Activated CD4-positive, CD25-positive, alpha-beta regulatory T cell (primary cell): ENCODE results near the gene CBX1.

Experiments used
- DNase-seq, 4 experiments: peaks; one replicate each; lab custom pipeline; 2025; lab: John Stamatoyannopoulos, UW

The CBX1 gene

DNA sequence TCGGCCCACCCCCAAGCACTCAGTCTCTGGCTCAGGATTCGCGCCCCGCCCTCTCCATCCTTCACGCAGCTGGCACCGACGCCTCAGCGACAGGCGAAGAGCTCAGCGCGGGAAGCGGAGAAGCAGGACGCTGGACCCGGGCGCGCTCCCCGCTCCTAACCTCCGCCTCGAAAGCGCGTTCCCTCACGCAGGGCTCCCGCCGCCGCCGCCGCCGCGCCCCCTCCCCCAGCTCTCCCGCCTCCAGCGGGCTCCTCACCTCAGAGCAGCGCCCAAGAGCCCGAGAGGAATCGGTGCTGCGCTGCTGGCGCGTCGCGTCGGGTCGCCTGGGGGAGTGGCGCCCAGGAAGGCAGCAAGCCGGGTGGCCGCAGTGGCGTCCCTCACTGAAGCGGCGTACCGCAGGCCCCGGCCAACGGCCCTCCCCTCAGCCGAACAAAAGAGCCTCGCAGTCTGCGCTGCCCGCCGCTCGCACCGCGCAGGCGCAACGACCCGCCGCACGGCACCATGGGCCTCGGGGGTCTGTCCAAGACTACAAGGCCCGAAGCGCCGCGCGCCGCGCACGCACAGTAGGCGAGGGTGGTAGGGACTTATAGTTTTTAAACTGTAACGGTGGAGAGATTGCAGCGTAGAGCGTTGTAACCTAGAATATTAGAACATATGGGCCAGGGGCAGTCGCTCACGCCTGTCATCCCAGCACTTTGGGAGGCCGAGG, at the start of gene CBX1:
Gene CBX1, minus strand, starts transcription at position 467 of the 709 bp plus-strand sequence. CDS start 24,474 bp downstream, outside the sequence.
- peak; percentile 83 to 92 (median 90) for DNase-seq

- no peak for DNase-seq
These were observed 49.3 kb upstream of the CBX1 start for GRCh38 chr17:48150597-48151001.

DNA sequence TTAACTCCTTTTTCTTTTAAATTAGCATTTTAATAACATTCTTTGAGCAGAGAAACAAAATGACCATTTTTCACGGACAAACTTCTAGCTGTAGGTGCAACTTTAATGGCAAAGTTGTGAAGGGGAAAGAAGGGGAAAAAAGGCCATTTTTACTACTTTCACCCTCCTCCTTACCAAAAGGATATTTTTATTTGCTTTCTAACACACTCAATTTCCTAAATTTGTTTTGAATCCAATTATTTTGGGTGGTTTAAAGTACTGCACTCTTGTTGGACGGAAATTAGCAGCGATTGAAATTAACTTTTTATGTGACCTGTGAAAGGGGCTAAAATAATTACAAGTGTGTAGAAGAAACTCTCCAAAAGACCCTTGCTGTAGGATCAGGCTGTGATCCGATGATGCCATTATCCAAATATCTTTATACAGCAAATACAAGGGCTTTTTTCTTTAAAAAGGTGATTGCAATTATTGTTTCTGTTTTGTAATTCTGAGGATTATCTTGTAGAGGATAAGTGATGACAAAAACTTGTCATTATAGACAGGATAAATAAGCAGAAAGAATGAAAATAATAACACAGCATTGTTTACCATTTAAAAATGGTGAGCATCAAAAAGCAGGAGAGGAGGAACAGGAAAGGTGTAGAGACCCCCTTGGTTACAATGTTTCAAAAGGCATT, 48.6 kb upstream of the CBX1 start:
- DNase-seq: no peak

DNA sequence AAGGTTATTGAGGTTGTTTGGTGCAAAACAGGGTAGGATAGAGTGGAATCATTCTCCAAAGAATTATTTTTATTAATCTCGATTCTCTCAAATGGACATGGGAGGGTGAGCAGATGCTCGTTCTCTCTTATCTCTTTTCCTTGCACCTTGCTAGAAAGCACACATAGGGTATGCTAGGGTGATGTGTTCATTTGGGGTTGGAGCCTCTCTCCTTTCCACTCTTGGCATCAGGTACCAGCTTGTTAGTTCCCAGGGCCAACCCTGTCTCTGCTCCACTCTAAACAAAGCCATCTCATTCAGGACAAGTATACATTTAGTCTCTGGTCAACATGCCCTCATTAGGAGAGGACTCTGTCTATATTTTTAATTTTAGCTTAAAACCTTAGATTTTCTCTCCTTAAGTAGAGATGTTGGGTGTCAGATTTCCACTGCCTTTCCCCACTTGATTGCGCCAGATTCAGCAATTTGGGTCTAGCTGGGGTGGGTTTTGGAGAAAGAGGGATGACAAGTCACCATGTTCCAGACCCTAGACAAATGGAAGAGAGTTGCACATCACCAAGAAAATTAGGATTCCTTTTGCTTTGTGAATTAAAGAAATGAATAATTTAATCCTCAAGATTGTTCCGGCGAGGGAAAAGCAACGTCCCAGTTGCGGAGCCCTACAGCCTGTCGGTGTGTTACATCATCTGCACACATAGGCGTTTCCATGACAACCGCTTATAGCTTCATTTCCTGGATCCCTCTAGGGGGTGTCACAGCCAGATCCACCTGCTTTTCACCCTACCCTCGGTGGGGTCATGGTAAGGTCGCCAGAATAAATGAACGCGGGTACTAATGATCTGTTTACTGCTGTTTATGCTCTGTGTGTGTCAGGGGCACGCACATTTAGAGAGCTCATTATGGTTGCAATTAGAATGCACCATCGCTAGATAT, 47.8 kb upstream of the CBX1 start:
- DNase-seq: no peak

DNA sequence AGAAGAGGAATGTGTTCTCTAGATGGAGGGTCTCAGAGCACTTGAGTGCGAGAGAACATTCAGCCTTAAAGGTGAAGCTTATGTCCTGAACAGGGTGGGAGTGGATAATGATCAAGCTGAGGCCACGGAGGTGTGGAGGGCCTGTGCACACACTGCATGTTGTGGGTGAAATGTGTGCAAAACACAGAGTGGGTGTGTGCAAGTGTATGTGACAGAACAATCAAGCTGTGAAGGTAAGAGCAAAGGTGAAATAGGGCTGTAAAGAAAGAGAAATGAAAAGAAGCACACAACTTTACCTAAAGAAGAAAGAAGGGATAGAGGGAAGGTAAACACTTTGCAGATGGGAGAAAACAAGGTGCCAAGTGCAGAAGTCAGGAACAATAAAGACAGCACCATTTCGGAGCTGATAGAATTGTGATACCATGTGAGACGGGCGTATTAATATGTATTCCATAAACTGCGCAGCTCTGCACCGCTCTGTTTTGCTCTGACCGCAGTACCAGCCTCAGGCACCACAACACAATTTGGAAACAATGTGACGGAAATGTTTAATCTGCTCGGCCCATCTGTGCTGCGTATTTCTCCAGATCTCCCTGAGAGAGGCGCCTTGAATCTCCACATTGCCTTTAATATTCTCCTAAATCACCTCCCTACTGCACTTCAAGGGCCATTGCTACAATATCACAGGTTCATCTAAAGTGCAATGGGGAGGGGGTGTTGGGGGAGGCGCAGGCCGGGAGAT, 46.9 kb upstream of the CBX1 start:
- no peak for DNase-seq

GRCh38 chr17:48144976-48145798, 43.9 kb upstream of the CBX1 start:
- DNase-seq: no peak

GRCh38 chr17:48144231-48144630, 43.0 kb upstream of the CBX1 start:
- no peak for DNase-seq

GRCh38 chr17:48143629-48144028, 42.4 kb upstream of the CBX1 start:
- no peak for DNase-seq

GRCh38 chr17:48139944-48140343, 38.7 kb upstream of the CBX1 start:
- no peak for DNase-seq

- no peak for DNase-seq
These were observed 36.4 kb upstream of the CBX1 start for GRCh38 chr17:48137656-48138055.

DNA sequence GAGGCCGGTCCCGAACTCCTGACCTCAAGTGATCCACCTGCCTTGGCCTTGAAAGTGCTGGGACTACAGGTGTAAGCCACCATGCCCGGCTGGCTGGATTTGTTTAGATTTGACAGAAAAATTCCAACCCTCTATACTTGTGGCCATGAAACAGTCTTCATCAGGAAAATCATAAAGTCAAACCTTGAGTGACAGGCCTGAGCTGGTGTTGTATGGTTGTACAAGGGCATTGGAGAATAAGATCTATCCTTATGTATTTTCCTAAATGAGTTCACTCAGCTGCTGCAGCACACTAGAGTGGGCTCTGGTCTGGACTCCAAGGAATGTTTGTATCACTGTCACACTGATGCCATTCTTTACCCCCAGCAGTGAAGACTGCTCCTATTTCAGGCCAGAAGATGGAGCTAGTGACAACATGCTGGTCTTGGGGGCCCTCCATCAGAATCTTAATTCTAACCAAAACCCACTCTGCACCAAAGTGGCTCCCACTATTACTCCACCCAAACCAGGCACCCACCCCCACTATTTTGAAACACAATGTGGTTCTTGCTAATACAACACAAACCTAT, 33.7 kb upstream of the CBX1 start:
- no peak for DNase-seq

GRCh38 chr17:48132385-48132784, 31.1 kb upstream of the CBX1 start:
- DNase-seq: no peak

DNA sequence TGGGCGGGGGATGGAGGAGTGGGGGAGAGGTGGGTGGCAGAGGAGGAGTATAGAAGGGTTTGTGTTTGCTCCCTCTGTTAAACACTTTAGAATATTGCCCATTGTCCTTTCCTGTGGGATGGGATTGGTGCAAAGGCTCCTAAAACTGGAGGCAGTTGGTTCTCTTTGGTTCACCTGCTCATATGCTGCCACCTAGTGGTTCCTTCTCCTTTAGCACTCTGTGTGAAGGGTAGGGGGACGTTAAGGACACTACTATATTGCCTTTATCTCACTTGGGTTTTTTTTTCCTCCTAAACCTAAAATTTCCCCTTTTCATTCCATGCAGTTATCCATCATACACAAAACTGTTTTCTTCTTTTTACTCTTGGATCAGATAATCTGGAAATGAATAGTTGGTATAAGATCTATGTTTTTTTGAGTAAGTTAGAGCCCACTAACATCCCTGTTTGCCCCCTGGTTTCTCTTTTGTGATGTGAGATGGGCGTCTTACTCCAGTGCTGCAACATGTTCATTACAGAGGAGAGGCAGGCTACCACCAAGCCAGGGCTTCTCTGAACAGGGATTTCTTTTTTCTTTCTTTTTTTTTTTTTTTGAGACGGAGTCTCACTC, 30.0 kb upstream of the CBX1 start:
- peak in 1 of 4 experiments; percentile 16 for DNase-seq

- no peak for DNase-seq
These were observed 28.7 kb upstream of the CBX1 start for GRCh38 chr17:48129981-48130380.

- DNase-seq: no peak
These were observed 27.1 kb upstream of the CBX1 start for GRCh38 chr17:48128400-48128799.

DNA sequence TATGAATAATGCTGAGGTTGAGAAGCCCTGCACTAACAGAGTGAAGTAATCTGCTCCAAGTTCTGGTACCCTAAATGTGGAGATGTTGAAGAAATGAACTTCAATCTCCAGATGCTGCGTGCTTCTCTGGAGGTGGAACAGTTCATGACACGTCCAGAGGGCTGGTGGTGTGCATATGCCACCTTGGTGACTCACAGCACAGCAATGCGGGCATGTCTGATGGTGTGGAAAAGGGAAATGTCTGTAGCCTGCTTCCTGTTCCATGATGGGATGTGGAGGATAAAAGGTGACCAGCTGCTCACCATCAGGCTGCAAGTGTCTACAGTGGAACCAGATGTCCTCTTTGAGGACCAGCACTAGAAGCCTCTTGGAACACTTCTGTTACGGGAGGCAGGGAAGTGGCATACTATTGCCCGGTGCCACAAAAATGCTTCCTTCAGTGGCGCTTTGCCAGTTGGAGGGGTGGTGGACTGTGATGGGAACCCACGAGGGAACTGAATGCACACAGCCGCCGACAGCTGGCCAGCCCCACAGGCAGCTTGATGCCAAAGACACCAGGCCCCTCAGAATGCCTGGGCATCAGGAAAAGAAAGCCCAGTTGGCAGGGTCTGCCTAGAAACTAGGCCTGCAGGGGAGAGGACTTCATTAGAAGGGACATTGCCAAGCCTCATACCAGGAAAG, 26.2 kb upstream of the CBX1 start:
- no peak for DNase-seq

DNA sequence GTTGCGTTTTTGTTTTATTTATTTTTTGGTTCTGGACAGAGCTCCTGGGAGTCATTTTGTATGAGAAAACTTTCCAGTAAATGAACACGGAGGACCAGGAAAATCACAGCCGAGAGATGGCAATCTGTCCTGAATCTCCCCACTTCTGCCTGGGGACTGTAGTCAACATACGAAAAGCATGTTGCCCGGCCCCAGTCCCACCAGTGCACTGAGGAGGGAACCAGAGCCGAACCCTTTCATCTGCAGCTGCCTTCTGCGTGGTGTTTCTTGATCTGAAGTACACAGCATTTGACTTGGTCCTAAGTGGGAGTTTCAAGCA, 25.2 kb upstream of the CBX1 start:
- no peak for DNase-seq

- no peak for DNase-seq
These were observed 24.7 kb upstream of the CBX1 start for GRCh38 chr17:48125829-48126531.

- DNase-seq: no peak
These were observed 22.6 kb upstream of the CBX1 start for GRCh38 chr17:48123776-48124388.
